Measurements from ENCODE around the gene MC1R. TPM values are rescaled to one million over a fixed set of nuclear protein-coding genes. Genes with fewer than 3 reads are reported as not detected.

Gene MC1R
- total and polyA plus RNA-seq, 2 of the 8 experiments (the other 6 are each of a cell fraction or from before 2014, with no cell fraction given) = 2.2 to 2.9 TPM

GRCh38 chr16:89957216-89957785, 38.6 kb downstream of the MC1R start (continued):
- TF ChIP-seq USF2 (IDR thresholded peaks at IDR 0.05; ENCODE audit: low read length) (no peak), SP2 (IDR thresholded peaks at IDR 0.05; ENCODE audit: low read length) (no peak), HDAC6 (IDR thresholded peaks at IDR 0.05; ENCODE audit: low read depth, low read length) (no peak)
